WTC11 (cell line): ENCODE measurements around the gene CHST13. TPM values are rescaled to one million over a fixed set of nuclear protein-coding genes. Genes with fewer than 3 reads are reported as not detected.

Experiments used
- ATAC-seq: fragments of 200-7000 bp; cut with Tn5 transposase; 2 replicates; pipeline ENCODE4 v1.10.0; 2021; ENCODE audit warnings: mild to moderate bottlenecking, moderate library complexity
- CTCF ChIA-PET: fragments of 300-600 bp; sonication (Branson Sonifier 250); formaldehyde crosslinking; loops from one replicate; lab custom pipeline; 2021; ENCODE audit warnings: antibody characterized with exemption; lab: Charles Lee
- POLR2A ChIA-PET: fragments of 350-600 bp; sonication (Branson Sonifier 250); formaldehyde crosslinking; loops from one replicate; lab custom pipeline; 2021; ENCODE audit warnings: antibody characterized with exemption; lab: Charles Lee
- DNase-seq: peaks from one replicate; pipeline ENCODE4 v3.0.0; 2021; ENCODE audit warnings: low spot score
- H3K27ac Mint-ChIP-seq: 2 replicates; pipeline ENCODE4 v1.8.0; 2021; ENCODE audit warnings: mixed read lengths
- H3K27me3 Mint-ChIP-seq: 2 replicates; pipeline ENCODE4 v1.8.0; 2021; ENCODE audit warnings: low read depth, mild to moderate bottlenecking, moderate library complexity, mixed read lengths
- H3K36me3 Mint-ChIP-seq: 2 replicates; pipeline ENCODE4 v1.8.0; 2021; ENCODE audit warnings: mixed read lengths
- H3K4me1 Mint-ChIP-seq: 2 replicates; pipeline ENCODE4 v1.8.0; 2022; ENCODE audit warnings: mixed read lengths
- H3K4me3 Mint-ChIP-seq: 2 replicates; pipeline ENCODE4 v1.8.0; 2021; ENCODE audit warnings: mild to moderate bottlenecking, moderate library complexity, mixed read lengths
- H3K9me3 Mint-ChIP-seq: 2 replicates; pipeline ENCODE4 v1.8.0; 2021; ENCODE audit warnings: mixed read lengths
- ARID4B ChIP-seq: sonication (generic); formaldehyde crosslinking; IDR thresholded peaks from 2 replicates; pipeline ENCODE4 v1.8.0; 2023; ENCODE audit warnings: missing genetic modification reagents, mild to moderate bottlenecking, borderline replicate concordance
- ATF6 ChIP-seq: sonication (generic); formaldehyde crosslinking; IDR thresholded peaks from 2 replicates; pipeline ENCODE4 v1.8.1; 2023; ENCODE audit warnings: mild to moderate bottlenecking, missing genetic modification reagents
- ELF4 ChIP-seq: sonication (generic); formaldehyde crosslinking; IDR thresholded peaks from 2 replicates; pipeline ENCODE4 v1.8.1; 2022; ENCODE audit warnings: low read depth, mild to moderate bottlenecking, moderate library complexity, missing genetic modification reagents
- ERG ChIP-seq: fragments of 250-450 bp; sonication (Bioruptor Pico); IDR thresholded peaks from 2 replicates; pipeline ENCODE4 v1.8.0; 2021; ENCODE audit warnings: mild to moderate bottlenecking
- ESRRA ChIP-seq: sonication (generic); formaldehyde crosslinking; IDR thresholded peaks from 2 replicates; pipeline ENCODE4 v1.8.1; 2022; ENCODE audit warnings: mild to moderate bottlenecking, missing genetic modification reagents, borderline replicate concordance
- ETV6 ChIP-seq: sonication (generic); formaldehyde crosslinking; IDR thresholded peaks from 2 replicates; pipeline ENCODE4 v1.8.1; 2022; ENCODE audit warnings: mild to moderate bottlenecking, missing genetic modification reagents
- FOXP1 ChIP-seq: sonication (generic); formaldehyde crosslinking; IDR thresholded peaks from 2 replicates; pipeline ENCODE4 v1.8.0; 2022; ENCODE audit warnings: missing genetic modification reagents, mild to moderate bottlenecking, moderate library complexity, borderline replicate concordance
- GABPB1 ChIP-seq: sonication (generic); formaldehyde crosslinking; IDR thresholded peaks from 2 replicates; pipeline ENCODE4 v1.8.1; 2023; ENCODE audit warnings: mild to moderate bottlenecking, missing genetic modification reagents
- HMGXB4 ChIP-seq: sonication (generic); formaldehyde crosslinking; IDR thresholded peaks from 2 replicates; pipeline ENCODE4 v1.8.1; 2023; ENCODE audit warnings: mild to moderate bottlenecking, moderate library complexity, missing genetic modification reagents
- JAZF1 ChIP-seq: fragments of 250-450 bp; sonication (Bioruptor Pico); IDR thresholded peaks from 2 replicates; pipeline ENCODE4 v1.9.0; 2021; ENCODE audit warnings: moderate library complexity, mild to moderate bottlenecking, inconsistent platforms
- JUN ChIP-seq: sonication (generic); formaldehyde crosslinking; IDR thresholded peaks from 2 replicates; pipeline ENCODE4 v1.8.0; 2023; ENCODE audit warnings: mild to moderate bottlenecking, missing genetic modification reagents
- PRDM15 ChIP-seq: sonication (generic); formaldehyde crosslinking; IDR thresholded peaks from 2 replicates; pipeline ENCODE4 v1.8.0; 2022; ENCODE audit warnings: missing genetic modification reagents
- SOX15 ChIP-seq: fragments of 250-450 bp; sonication (Bioruptor Pico); IDR thresholded peaks from 2 replicates; pipeline ENCODE4 v1.9.0; 2021; ENCODE audit warnings: mild to moderate bottlenecking
- TEAD1 ChIP-seq: sonication (generic); formaldehyde crosslinking; IDR thresholded peaks from 2 replicates; pipeline ENCODE4 v1.8.0; 2022; ENCODE audit warnings: mild to moderate bottlenecking, missing genetic modification reagents
- ZBTB21 ChIP-seq: sonication (generic); formaldehyde crosslinking; IDR thresholded peaks from 2 replicates; pipeline ENCODE4 v1.8.1; 2023; ENCODE audit warnings: mild to moderate bottlenecking, missing genetic modification reagents, borderline replicate concordance
- ZBTB43 ChIP-seq: sonication (generic); formaldehyde crosslinking; IDR thresholded peaks from 2 replicates; pipeline ENCODE4 v1.8.1; 2023; ENCODE audit warnings: mild to moderate bottlenecking, missing genetic modification reagents
- ZNF121 ChIP-seq: sonication (generic); formaldehyde crosslinking; IDR thresholded peaks from 2 replicates; pipeline ENCODE4 v1.8.0; 2023; ENCODE audit warnings: missing genetic modification reagents
- ZNF396 ChIP-seq: fragments of 250-450 bp; sonication (Bioruptor Pico); IDR thresholded peaks from 2 replicates; pipeline ENCODE4 v1.8.0; 2021; ENCODE audit warnings: mild to moderate bottlenecking, moderate library complexity, borderline replicate concordance
- ZNF423 ChIP-seq: fragments of 250-450 bp; sonication (Bioruptor Pico); IDR thresholded peaks from 2 replicates; pipeline ENCODE4 v2.1.2; 2022; ENCODE audit warnings: mild to moderate bottlenecking, moderate library complexity
- ZNF671 ChIP-seq: fragments of 250-450 bp; sonication (Bioruptor Pico); IDR thresholded peaks from 2 replicates; pipeline ENCODE4 v1.8.0; 2021; ENCODE audit warnings: mild to moderate bottlenecking
- ZSCAN18 ChIP-seq: fragments of 250-450 bp; sonication (Bioruptor Pico); IDR thresholded peaks from 2 replicates; pipeline ENCODE4 v2.1.2; 2022; ENCODE audit warnings: mild to moderate bottlenecking, moderate library complexity
- total RNA-seq: library from RNA; stranded (reverse); gene quantifications from 3 replicates; pipeline ENCODE4 v1.2.3, GENCODE V29; 2021

The CHST13 gene
- total RNA-seq, 1 experiment from 2014 or later: 4.1 TPM

GRCh38 chr3:126550488-126551051 lies 26.6 kb downstream of the CHST13 start (continued):
- TF ChIP-seq ZBTB43: no peak
- no peak for TF ChIP-seq FOXP1 (CRISPR knock-in tag)
- no peak for TF ChIP-seq ERG (CRISPR knock-in tag)
- TF ChIP-seq ZNF423 (CRISPR knock-in tag): no peak
- no peak for TF ChIP-seq JUN (CRISPR knock-in tag)
- no peak for TF ChIP-seq ZSCAN18 (CRISPR knock-in tag)
- no peak for TF ChIP-seq TEAD1
- TF ChIP-seq PRDM15 (CRISPR knock-in tag): no peak
- TF ChIP-seq JAZF1: no peak
- no peak for TF ChIP-seq ZNF121
- no peak for TF ChIP-seq ZNF396 (CRISPR knock-in tag)
- TF ChIP-seq ETV6: no peak
- no peak for TF ChIP-seq ESRRA (CRISPR knock-in tag)
- TF ChIP-seq GABPB1 (CRISPR knock-in tag): no peak

- Mint-ChIP-seq H3K36me3 (no peaks in the 10 kb centered on the region), H3K27ac (no peak overlapping the region), H3K9me3 (no peaks in the 10 kb centered on the region), H3K4me1 (peaks cover 43% of the 10 kb centered on the region), H3K4me3 (no peak overlapping the region), H3K27me3 (no peaks in the 10 kb centered on the region; the same call in 1 of the 2 replicates)
- CTCF ChIA-PET: no interaction called here
- POLR2A ChIA-PET: no interaction called here
- no peak for DNase-seq
- ATAC-seq: no peak
- TF ChIP-seq HMGXB4 (CRISPR knock-in tag) (no peak), ZBTB21 (no peak), ELF4 (CRISPR knock-in tag) (no peak), ZNF671 (CRISPR knock-in tag) (no peak), JAZF1 (no peak), ATF6 (CRISPR knock-in tag) (no peak), ARID4B (CRISPR knock-in tag) (no peak), SOX15 (CRISPR knock-in tag) (no peak)
Measured at GRCh38 chr3:126551121-126551838, 27.3 kb downstream of the CHST13 start.
